ENCODE measurements around the gene NKAIN4.

- TF ChIP-seq CTCF (IDR thresholded peaks at IDR 0.05; ENCODE audit: low read depth, low read length, missing input control) (no peak), NR2F2 (IDR thresholded peaks at IDR 0.05) (no peak), GABPA (IDR thresholded peaks at IDR 0.05 in 1 of 2, conservative IDR thresholded peaks at IDR 0.05 in 1 of 2) (no peak), SP1 (IDR thresholded peaks at IDR 0.05) (no peak), RAD21 (IDR thresholded peaks at IDR 0.05) (no peak), ATF3 (IDR thresholded peaks at IDR 0.05) (no peak), TAF1 (conservative IDR thresholded peaks at IDR 0.05) (no peak), ZBTB33 (IDR thresholded peaks at IDR 0.05) (no peak), JUND (IDR thresholded peaks at IDR 0.05) (no peak), RXRA (IDR thresholded peaks at IDR 0.05) (no peak), YY1 (IDR thresholded peaks at IDR 0.05) (no peak), HNF4A (conservative IDR thresholded peaks at IDR 0.05) (no peak), REST (IDR thresholded peaks at IDR 0.05) (no peak)
Measured at GRCh38 chr20:63278661-63279060, 24.4 kb upstream of the NKAIN4 start.
